ENCODE data around the gene CDR2L.

CDR2L gene

GRCh38 chr17:74987418-74987908 is at the start of gene CDR2L:
TSS of gene CDR2L (plus strand) at chr17:74987632. CDS start at chr17:74988044, 412 bp downstream.
- peaks cover 25% of the 10 kb centered on the region for H3K27me3 Mint-ChIP-seq
- H3K36me3 Mint-ChIP-seq (ENCODE audit: low read depth) = no peaks in the 10 kb centered on the region
- H3K27ac Mint-ChIP-seq = peak within 1 kb of the TSS; percentile 28
- peak within 1 kb of the TSS; percentile 77 for H3K4me3 Mint-ChIP-seq
- DNase-seq = peak; percentile 95
- H3K4me1 Mint-ChIP-seq (ENCODE audit: low read depth) = peaks cover 18% of the 10 kb centered on the region
- H3K9me3 Mint-ChIP-seq = no peaks in the 10 kb centered on the region

- Mint-ChIP-seq H3K4me3 (no peak overlapping the region), H3K27me3 (peaks cover 69% of the 10 kb centered on the region), H3K4me1 (ENCODE audit: low read depth) (no peaks in the 10 kb centered on the region), H3K36me3 (ENCODE audit: low read depth) (no peaks in the 10 kb centered on the region), H3K27ac (no peak overlapping the region), H3K9me3 (no peaks in the 10 kb centered on the region)
- DNase-seq = no peak
Observed at GRCh38 chr17:74938194-74938950, 49.1 kb upstream of the CDR2L start.

GRCh38 chr17:74939534-74939933 is 47.9 kb upstream of the CDR2L start:
- Mint-ChIP-seq H3K36me3 (ENCODE audit: low read depth) (no peaks in the 10 kb centered on the region), H3K27ac (no peak overlapping the region), H3K4me1 (ENCODE audit: low read depth) (no peaks in the 10 kb centered on the region), H3K9me3 (no peaks in the 10 kb centered on the region), H3K27me3 (peaks cover 65% of the 10 kb centered on the region), H3K4me3 (no peak overlapping the region)
- no peak for DNase-seq

- H3K9me3 Mint-ChIP-seq = no peaks in the 10 kb centered on the region
- peaks cover 58% of the 10 kb centered on the region for H3K27me3 Mint-ChIP-seq
- no peak overlapping the region for H3K4me3 Mint-ChIP-seq
- DNase-seq = no peak
- no peaks in the 10 kb centered on the region for H3K36me3 Mint-ChIP-seq (ENCODE audit: low read depth)
- H3K4me1 Mint-ChIP-seq (ENCODE audit: low read depth) = no peaks in the 10 kb centered on the region
- no peak overlapping the region for H3K27ac Mint-ChIP-seq
Observed at GRCh38 chr17:74941128-74941725, 46.2 kb upstream of the CDR2L start.

- H3K27me3 Mint-ChIP-seq = peaks cover 31% of the 10 kb centered on the region
Observed at GRCh38 chr17:74943808-74944522, 43.5 kb upstream of the CDR2L start.

GRCh38 chr17:74945543-74945942 is 41.9 kb upstream of the CDR2L start:
- Mint-ChIP-seq H3K4me1 (ENCODE audit: low read depth) (no peaks in the 10 kb centered on the region), H3K36me3 (ENCODE audit: low read depth) (no peaks in the 10 kb centered on the region), H3K27me3 (peaks cover 25% of the 10 kb centered on the region), H3K9me3 (no peaks in the 10 kb centered on the region), H3K27ac (no peak overlapping the region), H3K4me3 (no peak overlapping the region)
- DNase-seq = no peak

More at GRCh38 chr17:74943808-74944522, 43.5 kb upstream of the CDR2L start:
- Mint-ChIP-seq H3K4me1 (ENCODE audit: low read depth) (no peaks in the 10 kb centered on the region), H3K9me3 (no peaks in the 10 kb centered on the region), H3K36me3 (ENCODE audit: low read depth) (no peaks in the 10 kb centered on the region), H3K27ac (no peak overlapping the region), H3K4me3 (no peak overlapping the region)
- DNase-seq = no peak

GRCh38 chr17:74946641-74947040 is 40.8 kb upstream of the CDR2L start:
- H3K4me3 Mint-ChIP-seq = no peak overlapping the region
- no peaks in the 10 kb centered on the region for H3K36me3 Mint-ChIP-seq (ENCODE audit: low read depth)
- peaks cover 19% of the 10 kb centered on the region for H3K27me3 Mint-ChIP-seq
- H3K9me3 Mint-ChIP-seq = no peaks in the 10 kb centered on the region
- H3K27ac Mint-ChIP-seq = no peak overlapping the region
- no peaks in the 10 kb centered on the region for H3K4me1 Mint-ChIP-seq (ENCODE audit: low read depth)
- no peak for DNase-seq

GRCh38 chr17:74947041-74947754 is 40.2 kb upstream of the CDR2L start:
- Mint-ChIP-seq H3K9me3 (no peaks in the 10 kb centered on the region), H3K27ac (no peak overlapping the region), H3K4me3 (no peak overlapping the region), H3K36me3 (ENCODE audit: low read depth) (no peaks in the 10 kb centered on the region), H3K4me1 (ENCODE audit: low read depth) (no peaks in the 10 kb centered on the region), H3K27me3 (peaks cover 14% of the 10 kb centered on the region)
- no peak for DNase-seq

- H3K27me3 Mint-ChIP-seq = peaks cover 5% of the 10 kb centered on the region
- DNase-seq = no peak
- H3K4me3 Mint-ChIP-seq = no peak overlapping the region
- H3K9me3 Mint-ChIP-seq = no peaks in the 10 kb centered on the region
- no peaks in the 10 kb centered on the region for H3K36me3 Mint-ChIP-seq (ENCODE audit: low read depth)
- no peak overlapping the region for H3K27ac Mint-ChIP-seq
- no peaks in the 10 kb centered on the region for H3K4me1 Mint-ChIP-seq (ENCODE audit: low read depth)
Observed at GRCh38 chr17:74949455-74950115, 37.8 kb upstream of the CDR2L start.

GRCh38 chr17:74950207-74950606 is 37.2 kb upstream of the CDR2L start:
- no peaks in the 10 kb centered on the region for H3K9me3 Mint-ChIP-seq
- no peaks in the 10 kb centered on the region for H3K36me3 Mint-ChIP-seq (ENCODE audit: low read depth)
- H3K27me3 Mint-ChIP-seq = peaks cover 3% of the 10 kb centered on the region
- no peak overlapping the region for H3K4me3 Mint-ChIP-seq
- H3K4me1 Mint-ChIP-seq (ENCODE audit: low read depth) = no peaks in the 10 kb centered on the region
- H3K27ac Mint-ChIP-seq = no peak overlapping the region
- DNase-seq = no peak

- Mint-ChIP-seq H3K36me3 (ENCODE audit: low read depth) (no peaks in the 10 kb centered on the region), H3K4me1 (ENCODE audit: low read depth) (no peaks in the 10 kb centered on the region), H3K27me3 (no peaks in the 10 kb centered on the region)
Observed at GRCh38 chr17:74951065-74951464, 36.4 kb upstream of the CDR2L start.

GRCh38 chr17:74951680-74952421 is 35.6 kb upstream of the CDR2L start:
- H3K27me3 Mint-ChIP-seq = no peaks in the 10 kb centered on the region
- H3K27ac Mint-ChIP-seq = no peak overlapping the region
- DNase-seq = no peak

More at GRCh38 chr17:74951065-74951464, 36.4 kb upstream of the CDR2L start:
- Mint-ChIP-seq H3K4me3 (no peak overlapping the region), H3K9me3 (no peaks in the 10 kb centered on the region), H3K27ac (no peak overlapping the region)
- no peak for DNase-seq

GRCh38 chr17:74952431-74953133 is 34.9 kb upstream of the CDR2L start:
- Mint-ChIP-seq H3K27ac (no peak overlapping the region), H3K4me3 (no peak overlapping the region), H3K9me3 (no peaks in the 10 kb centered on the region), H3K4me1 (ENCODE audit: low read depth) (no peaks in the 10 kb centered on the region), H3K36me3 (ENCODE audit: low read depth) (no peaks in the 10 kb centered on the region), H3K27me3 (no peaks in the 10 kb centered on the region)
- DNase-seq = no peak

More at GRCh38 chr17:74951680-74952421, 35.6 kb upstream of the CDR2L start:
- H3K36me3 Mint-ChIP-seq (ENCODE audit: low read depth) = no peaks in the 10 kb centered on the region
- no peaks in the 10 kb centered on the region for H3K9me3 Mint-ChIP-seq
- H3K4me3 Mint-ChIP-seq = no peak overlapping the region
- no peaks in the 10 kb centered on the region for H3K4me1 Mint-ChIP-seq (ENCODE audit: low read depth)
